Right atrium auricular region (tissue), 2 donors: ENCODE data around the gene BCL11A. TPM values are rescaled to one million over a fixed set of nuclear protein-coding genes. Genes with fewer than 3 reads are reported as not detected.

Source experiments
- DNase-seq: peaks from one replicate; pipeline ENCODE4 v3.0.0-alpha.2; 2019; ENCODE audit warnings: low spot score
- H3K27ac ChIP-seq, 2 donors: fragments of 200-600 bp; sonication (generic); 1 replicate in 1 of 2; 2 replicates in 1 of 2; pipeline ENCODE4 v1.5.1; 2016 to 2019
- H3K27me3 ChIP-seq, 2 donors: fragments of 200-600 bp; sonication (generic); one replicate each; pipeline versions ENCODE4 v1.5.1 to v1.6.0; 2017 to 2019
- H3K36me3 ChIP-seq: fragments of 200-600 bp; sonication (generic); one replicate; pipeline ENCODE4 v1.5.1; 2016
- H3K4me1 ChIP-seq, 2 donors: fragments of 200-600 bp; sonication (generic); one replicate each; pipeline versions ENCODE4 v1.5.1 to v1.6.0; 2017 to 2019
- H3K4me3 ChIP-seq, 2 donors: fragments of 200-600 bp; sonication (generic); 1 replicate in 1 of 2; 2 replicates in 1 of 2; pipeline ENCODE4 v1.5.1; 2017 to 2019; ENCODE audit warnings: mild to moderate bottlenecking in 1 of 2, moderate library complexity in 1 of 2
- H3K9me3 ChIP-seq, 2 donors: fragments of 200-600 bp; sonication (generic); one replicate each; pipeline ENCODE4 v1.5.1; 2019
- CTCF ChIP-seq, 2 donors: fragments of 200-600 bp; sonication (generic); IDR thresholded peaks; one replicate each; pipeline ENCODE4 v1.5.1; 2019; ENCODE audit warnings: antibody characterized with exemption in 2 of 2
- total RNA-seq, 2 donors: library from RNA; depleted of rRNA; stranded (reverse); fragments of >200 nt; gene quantifications; one replicate each; pipeline ENCODE4 v1.1.0, GENCODE V29; 2016

The BCL11A gene
- total RNA-seq, 2 donors from 2014 or later = 2.2 to 3.3 TPM

- Histone ChIP-seq H3K36me3 (no peaks in the 10 kb centered on the region), H3K27ac (no peak overlapping the region), H3K4me1 (no peaks in the 10 kb centered on the region), H3K27me3 (no peaks in the 10 kb centered on the region), H3K4me3 (no peak overlapping the region), H3K9me3 (no peaks in the 10 kb centered on the region)
- no peak for TF ChIP-seq CTCF (IDR thresholded peaks at IDR 0.05)
- DNase-seq = no peak
Measured at GRCh38 chr2:60453301-60453700, 100.2 kb downstream of the BCL11A start.

GRCh38 chr2:60450488-60450887, 103.0 kb downstream of the BCL11A start:
- no peaks in the 10 kb centered on the region for H3K27me3 ChIP-seq
- no peak overlapping the region for H3K27ac ChIP-seq
- H3K4me3 ChIP-seq = no peak overlapping the region
- TF ChIP-seq CTCF (IDR thresholded peaks at IDR 0.05) = no peak
- H3K9me3 ChIP-seq = no peaks in the 10 kb centered on the region
- H3K4me1 ChIP-seq = no peaks in the 10 kb centered on the region
- H3K36me3 ChIP-seq = no peaks in the 10 kb centered on the region
- no peak for DNase-seq

GRCh38 chr2:60447943-60448342, 105.5 kb downstream of the BCL11A start:
- H3K4me1 ChIP-seq = no peaks in the 10 kb centered on the region
- DNase-seq = no peak
- H3K27ac ChIP-seq = no peak overlapping the region
- H3K27me3 ChIP-seq = no peaks in the 10 kb centered on the region
- no peak overlapping the region for H3K4me3 ChIP-seq
- TF ChIP-seq CTCF (IDR thresholded peaks at IDR 0.05) = no peak
- H3K9me3 ChIP-seq = no peaks in the 10 kb centered on the region
- no peaks in the 10 kb centered on the region for H3K36me3 ChIP-seq

GRCh38 chr2:60446413-60447267, 106.8 kb downstream of the BCL11A start:
- Histone ChIP-seq H3K36me3 (no peaks in the 10 kb centered on the region), H3K27ac (no peak overlapping the region), H3K4me3 (no peak overlapping the region), H3K4me1 (no peaks in the 10 kb centered on the region), H3K9me3 (no peaks in the 10 kb centered on the region), H3K27me3 (no peaks in the 10 kb centered on the region)
- no peak for DNase-seq
- TF ChIP-seq CTCF (IDR thresholded peaks at IDR 0.05) = no peak

- no peak for TF ChIP-seq CTCF (IDR thresholded peaks at IDR 0.05)
- no peak overlapping the region for H3K4me3 ChIP-seq
- H3K36me3 ChIP-seq = no peaks in the 10 kb centered on the region
- H3K27ac ChIP-seq = no peak overlapping the region
- H3K4me1 ChIP-seq = no peaks in the 10 kb centered on the region
- H3K9me3 ChIP-seq = no peaks in the 10 kb centered on the region
- no peak for DNase-seq
- no peaks in the 10 kb centered on the region for H3K27me3 ChIP-seq
Measured at GRCh38 chr2:60445684-60446179, 107.7 kb downstream of the BCL11A start.
